Calu3 (cell line): Measurements from ENCODE around the gene PLEKHA8. TPM values are rescaled to one million over a fixed set of nuclear protein-coding genes. Genes with fewer than 3 reads are reported as not detected.

Experiments
- BruUV-seq: library from RNA; stranded (reverse); fragments of 400-500 nt; replicated peaks from 2 replicates; lab custom pipeline; 2021; lab: Mats Ljungman, UMichigan
- CTCF ChIA-PET: fragments of 300-600 bp; sonication (Branson Sonifier 250); formaldehyde crosslinking; loops from one replicate; lab custom pipeline; 2022; ENCODE audit warnings: antibody characterized with exemption; lab: Charles Lee
- DNase-seq: peaks from one replicate; pipeline ENCODE4 v3.0.0; 2022
- H3K27ac Mint-ChIP-seq: one replicate; pipeline ENCODE4 v1.8.0; 2022; ENCODE audit warnings: mixed read lengths; ENCODE audit not compliant: unreplicated experiment
- H3K27me3 Mint-ChIP-seq: one replicate; pipeline ENCODE4 v1.8.0; 2022; ENCODE audit warnings: mixed read lengths; ENCODE audit not compliant: unreplicated experiment
- H3K36me3 Mint-ChIP-seq: one replicate; pipeline ENCODE4 v1.8.0; 2022; ENCODE audit warnings: mild to moderate bottlenecking, moderate library complexity, mixed read lengths; ENCODE audit not compliant: insufficient read depth, unreplicated experiment
- H3K4me1 Mint-ChIP-seq: one replicate; pipeline ENCODE4 v1.8.0; 2022; ENCODE audit warnings: mild to moderate bottlenecking, low read depth, mixed read lengths; ENCODE audit not compliant: unreplicated experiment
- H3K4me3 Mint-ChIP-seq: one replicate; pipeline ENCODE4 v1.8.0; 2022; ENCODE audit warnings: mild to moderate bottlenecking, low read depth, moderate library complexity, mixed read lengths; ENCODE audit not compliant: unreplicated experiment
- H3K9me3 Mint-ChIP-seq: one replicate; pipeline ENCODE4 v1.8.0; 2022; ENCODE audit warnings: low read depth, mixed read lengths; ENCODE audit not compliant: unreplicated experiment
- CTCF ChIP-seq: fragments of 200-600 bp; IDR thresholded peaks from one replicate; pipeline ENCODE4 v1.8.0; 2022; ENCODE audit warnings: antibody characterized with exemption; ENCODE audit not compliant: unreplicated experiment
- intact Hi-C: fragments of 100-400 bp; cut with micrococcal nuclease; formaldehyde crosslinking; loops from one replicate; pipeline ENCODE4 v1.10.0; 2022; ENCODE audit not compliant: unreplicated experiment
- total RNA-seq: library from RNA; stranded (reverse); gene quantifications from 2 replicates; pipeline ENCODE4 v1.2.3, GENCODE V29; 2022

PLEKHA8 gene
- total RNA-seq, 1 experiment from 2014 or later: 27.6 TPM

DNA sequence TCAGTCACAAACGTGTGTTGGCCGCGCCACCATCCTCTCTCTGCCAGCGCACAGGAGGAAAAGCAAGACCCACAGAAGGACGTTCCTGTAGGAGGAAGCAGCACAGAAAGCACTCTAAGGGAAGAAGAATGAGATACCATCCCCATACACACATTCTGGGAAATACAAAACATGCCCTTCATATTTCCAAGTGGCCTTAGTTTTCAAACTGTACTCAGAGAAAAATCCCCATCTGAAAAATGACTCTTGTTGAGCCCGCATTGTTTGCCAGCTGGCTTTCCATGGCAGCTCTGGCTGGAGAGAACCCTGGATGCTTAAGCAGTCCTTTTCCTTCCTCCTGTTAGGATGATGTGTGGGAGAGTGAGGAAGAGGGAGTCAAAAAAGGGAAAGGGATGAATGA is 139.7 kb downstream of the PLEKHA8 start:
- no peak overlapping the region for H3K4me3 Mint-ChIP-seq
- peaks cover 18% of the 10 kb centered on the region for H3K27me3 Mint-ChIP-seq
- CTCF ChIA-PET: no interaction called here
- H3K27ac Mint-ChIP-seq: no peak overlapping the region
- peaks cover 34% of the 10 kb centered on the region for H3K4me1 Mint-ChIP-seq
- peaks cover 7% of the 10 kb centered on the region for H3K36me3 Mint-ChIP-seq
- intact Hi-C loops: loop anchor here (10.0 kb wide), 1 partner anchor 87 kb away; no protein-coding TSS in a partner anchor
- TF ChIP-seq CTCF: no peak
- BruUV-seq: no TSS peak
- no peak for DNase-seq
- no peaks in the 10 kb centered on the region for H3K9me3 Mint-ChIP-seq

DNA sequence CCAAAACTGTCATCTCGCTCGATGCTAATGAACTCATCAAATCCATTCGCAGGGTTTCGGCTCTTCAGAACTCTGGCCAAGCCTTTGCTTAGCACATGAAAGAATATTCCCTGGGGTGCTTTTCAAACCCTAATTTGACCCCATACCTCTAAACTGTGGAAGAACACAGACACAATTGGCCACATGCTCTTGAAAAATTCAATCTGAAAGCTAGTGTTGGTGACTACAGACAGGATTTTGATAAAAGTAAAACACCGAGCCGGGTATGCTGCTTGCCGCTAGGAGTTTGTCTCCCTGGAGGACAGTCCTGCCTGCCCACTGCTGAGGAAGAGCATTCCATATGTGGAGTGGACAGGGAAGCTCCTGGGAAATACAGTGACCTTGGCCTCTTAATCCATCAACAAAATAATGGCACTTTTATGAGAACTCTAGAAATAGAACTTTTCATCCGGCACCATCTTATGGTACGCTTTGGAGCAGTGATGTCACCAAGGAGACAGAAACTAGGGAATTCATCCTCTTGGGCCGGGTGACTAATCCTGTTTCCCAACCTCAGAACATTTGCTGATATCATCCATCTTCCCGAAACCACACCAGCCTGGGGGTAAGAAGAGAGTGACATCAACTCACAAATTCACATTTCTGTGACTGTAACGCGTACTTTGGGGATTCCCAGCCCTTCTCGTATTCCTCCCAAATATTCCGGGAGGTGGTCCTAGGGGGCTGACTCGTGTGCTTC is 140.8 kb downstream of the PLEKHA8 start:
- no peak for TF ChIP-seq CTCF
- Mint-ChIP-seq H3K4me1 (peaks cover 32% of the 10 kb centered on the region), H3K27ac (no peak overlapping the region), H3K9me3 (no peaks in the 10 kb centered on the region), H3K4me3 (no peak overlapping the region), H3K36me3 (peaks cover 7% of the 10 kb centered on the region), H3K27me3 (peaks cover 18% of the 10 kb centered on the region)
- no TSS peak for BruUV-seq
- no peak for DNase-seq
- CTCF ChIA-PET: no interaction called here
- intact Hi-C loops: loop anchor here (10.0 kb wide), 1 partner anchor 86 kb away; no protein-coding TSS in a partner anchor

- CTCF ChIA-PET: no interaction called here
- no peak for TF ChIP-seq CTCF
- intact Hi-C loops: loop anchor here (10.0 kb wide), 1 partner anchor 85 kb away; no protein-coding TSS in a partner anchor
- peaks cover 18% of the 10 kb centered on the region for H3K27me3 Mint-ChIP-seq
- no peak overlapping the region for H3K27ac Mint-ChIP-seq
- no TSS peak for BruUV-seq
- H3K36me3 Mint-ChIP-seq: peaks cover 7% of the 10 kb centered on the region
- H3K9me3 Mint-ChIP-seq: no peaks in the 10 kb centered on the region
- DNase-seq: no peak
- H3K4me3 Mint-ChIP-seq: no peak overlapping the region
- H3K4me1 Mint-ChIP-seq: peaks cover 27% of the 10 kb centered on the region
Measured at GRCh38 chr7:30169579-30169978, 141.4 kb downstream of the PLEKHA8 start.

DNA sequence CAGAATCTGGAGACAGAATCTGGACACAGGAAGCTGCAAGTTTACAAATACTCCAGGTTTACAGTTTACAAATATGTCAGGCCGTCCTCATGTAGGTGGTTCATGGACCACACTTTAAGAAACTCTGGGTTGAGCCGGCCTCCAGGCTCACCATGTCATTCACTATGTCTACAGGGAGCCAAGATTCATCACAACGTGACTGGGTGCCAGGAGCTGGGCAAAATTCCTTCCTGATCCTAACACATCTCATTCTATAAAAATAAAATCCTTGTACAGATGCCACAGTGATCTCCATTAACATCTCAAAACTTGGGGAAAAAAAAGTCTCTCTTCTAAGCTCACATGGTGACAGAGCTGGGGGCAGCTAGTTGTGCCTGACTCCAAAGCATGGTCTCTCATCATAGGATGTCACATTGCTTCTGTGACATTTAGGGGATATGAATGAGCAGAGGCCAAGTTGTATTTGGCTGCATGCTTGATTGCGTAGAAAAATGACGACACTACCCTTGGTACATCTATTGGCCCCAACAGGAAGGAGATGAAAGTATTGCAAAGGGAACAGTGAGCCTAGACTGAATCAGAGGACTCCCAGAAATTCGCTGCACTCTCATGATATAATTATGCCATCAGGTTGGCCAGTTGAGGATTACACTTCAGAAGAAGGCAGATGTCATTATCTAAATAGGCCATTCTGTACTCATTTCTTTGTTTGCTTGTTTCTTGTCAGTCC is 142.4 kb downstream of the PLEKHA8 start:
- CTCF ChIA-PET: interaction anchor here (1.6 kb wide), 1 partner anchor 13 kb away, joined by 3 read pairs; no protein-coding TSS in a partner anchor
- intact Hi-C loops: no loop called here
- no TSS peak for BruUV-seq
- H3K36me3 Mint-ChIP-seq: peaks cover 7% of the 10 kb centered on the region
- H3K27me3 Mint-ChIP-seq: peaks cover 18% of the 10 kb centered on the region
- no peak for DNase-seq
- H3K9me3 Mint-ChIP-seq: no peaks in the 10 kb centered on the region
- peaks cover 21% of the 10 kb centered on the region for H3K4me1 Mint-ChIP-seq
- H3K27ac Mint-ChIP-seq: no peak overlapping the region
- H3K4me3 Mint-ChIP-seq: no peak overlapping the region
- TF ChIP-seq CTCF: no peak
